ENCODE data around the gene PPDPF.
"Not testable (repeated sequence)": the region's sequence is repeated elsewhere in the genome, so short reads cannot be mapped to it uniquely, and the experiment has no call there.

The PPDPF gene

DNA sequence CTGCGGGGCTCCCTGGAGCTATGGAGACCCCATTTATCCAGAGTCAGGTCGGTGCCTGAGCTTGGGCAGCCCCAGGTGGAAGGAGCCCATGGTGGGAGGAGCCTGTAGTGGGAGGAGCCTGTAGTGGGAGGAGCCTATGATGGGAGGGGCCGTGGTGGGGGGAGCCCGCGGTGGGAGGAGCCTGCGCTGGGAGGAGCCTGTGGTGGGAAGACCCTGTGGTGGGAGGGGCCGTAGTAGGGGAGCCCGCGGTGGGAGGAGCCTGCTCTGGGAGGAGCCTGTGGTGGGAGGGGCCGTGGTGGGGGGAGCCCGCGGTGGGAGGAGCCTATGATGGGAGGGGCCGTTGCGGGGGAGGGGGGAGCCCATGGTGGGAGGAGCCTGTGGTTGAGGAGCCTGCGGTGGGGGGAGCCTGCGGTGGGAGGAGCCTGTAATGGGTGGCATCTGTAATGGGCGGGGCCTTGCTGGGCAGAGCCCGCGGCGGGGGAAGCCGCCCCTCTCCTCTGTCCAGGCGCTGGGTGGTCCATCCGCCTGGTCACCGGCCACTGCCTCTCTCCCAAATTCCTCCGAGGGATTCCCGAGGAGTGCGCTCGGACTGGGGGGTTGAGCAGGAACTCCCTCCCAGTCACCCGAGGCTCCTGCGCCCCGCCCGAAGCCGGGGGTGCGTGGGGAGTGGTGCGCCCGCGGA, 32.8 kb downstream of the PPDPF start:
- DNase-seq = peak; percentile 91

DNA sequence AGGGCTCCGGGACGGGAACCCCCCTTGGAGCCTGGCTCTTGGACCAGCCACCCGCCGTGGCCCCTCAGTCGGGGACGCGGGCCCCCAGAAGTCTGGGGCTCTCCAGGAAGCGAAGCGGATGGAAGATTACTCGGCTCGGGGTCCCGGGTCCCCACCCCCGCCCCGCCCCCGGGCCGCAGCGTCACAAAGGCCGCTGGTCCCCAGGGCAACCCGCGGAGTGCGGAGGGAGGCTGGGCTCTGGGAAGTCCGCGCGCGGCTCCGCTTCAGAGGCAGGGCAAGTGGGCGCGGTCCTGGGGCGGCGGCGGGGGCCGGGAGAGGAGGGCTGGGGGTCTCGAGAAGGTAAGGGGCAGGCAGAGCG, 33.3 kb downstream of the PPDPF start, which contains the start of gene FNDC11:
Gene FNDC11 (plus strand): TSS at position 227 of the 358 bp plus-strand sequence. CDS start 1,505 bp downstream, outside the sequence.
- peak; percentile 40 for DNase-seq

DNA sequence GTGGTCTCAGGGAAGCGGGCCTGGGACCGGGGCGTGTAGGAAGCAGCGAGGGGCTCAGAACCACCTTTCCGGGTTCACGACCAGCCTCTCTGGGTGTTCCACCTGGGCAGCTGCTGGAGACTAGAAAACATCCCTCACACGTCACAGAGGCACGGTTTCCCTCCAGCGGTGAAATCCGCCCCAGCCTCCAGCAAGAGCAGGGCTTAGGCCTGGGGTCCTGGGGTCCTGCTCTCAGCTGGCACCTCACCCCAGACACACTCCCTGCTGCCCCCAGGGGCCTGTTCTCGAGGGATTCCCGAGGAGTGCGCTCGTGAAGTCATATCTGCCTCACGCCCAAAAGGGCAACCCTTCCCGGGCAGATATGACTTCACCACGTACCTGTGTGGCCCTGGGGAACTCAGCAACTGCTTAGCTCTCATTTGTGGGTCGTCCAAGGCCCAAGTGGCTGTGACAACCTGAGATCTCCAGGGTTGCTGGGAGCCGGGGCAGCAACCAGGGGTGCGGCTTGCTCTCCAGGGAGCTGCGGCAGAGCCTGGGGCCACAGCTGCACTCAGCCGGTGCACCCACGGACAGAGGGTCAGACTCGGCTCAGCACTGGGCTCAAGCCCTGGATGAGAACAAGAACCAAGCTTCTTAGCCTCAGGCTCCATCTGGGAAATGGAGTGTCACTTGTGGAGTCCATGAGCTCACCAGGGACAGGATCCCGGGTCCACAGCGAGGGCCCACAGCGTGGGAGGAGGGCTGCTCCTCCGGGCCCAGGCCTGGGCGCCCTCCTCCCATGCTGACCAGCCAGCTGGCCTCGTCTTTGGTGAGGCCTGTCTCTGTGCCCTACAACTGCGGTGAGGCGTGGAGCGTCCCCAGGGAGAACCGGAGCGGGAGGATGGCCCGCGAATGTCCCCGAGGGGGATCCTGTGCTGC, 34.1 kb downstream of the PPDPF start:
- no peak for DNase-seq

- DNase-seq = no peak
These were observed 35.3 kb downstream of the PPDPF start for GRCh38 chr20:63555661-63556381.

DNA sequence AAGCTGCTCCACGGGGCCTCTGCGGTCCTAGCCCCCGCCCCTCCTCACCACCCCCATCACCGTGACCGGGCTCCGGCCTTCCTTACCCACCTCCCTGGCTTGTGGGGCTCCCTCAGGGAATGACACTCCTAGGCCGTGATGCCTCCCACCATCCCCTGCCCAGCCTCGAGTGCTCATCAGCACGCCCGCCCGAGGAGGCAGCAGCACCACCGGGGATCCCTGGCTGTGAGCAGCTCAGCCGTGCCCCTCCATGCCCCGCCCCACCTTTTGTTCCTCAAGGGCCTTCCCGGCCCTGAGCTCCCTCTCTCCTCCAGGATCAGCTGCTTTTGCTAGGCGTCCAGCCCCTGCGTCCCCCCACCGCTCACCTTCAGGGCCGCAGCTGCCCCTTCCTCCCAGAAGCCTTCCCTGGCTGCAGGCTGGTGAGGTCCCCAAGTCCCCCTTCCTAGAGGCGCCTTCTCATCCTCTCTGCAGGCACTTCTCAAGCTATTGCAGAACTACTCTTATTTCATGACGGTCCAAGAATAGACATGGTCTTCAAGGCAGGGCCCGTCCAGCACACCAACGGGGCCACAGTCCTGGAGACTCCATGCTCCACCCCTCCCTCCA, 36.4 kb downstream of the PPDPF start:
- DNase-seq = no peak

GRCh38 chr20:63557481-63557891, 36.9 kb downstream of the PPDPF start:
- DNase-seq = no peak

DNA sequence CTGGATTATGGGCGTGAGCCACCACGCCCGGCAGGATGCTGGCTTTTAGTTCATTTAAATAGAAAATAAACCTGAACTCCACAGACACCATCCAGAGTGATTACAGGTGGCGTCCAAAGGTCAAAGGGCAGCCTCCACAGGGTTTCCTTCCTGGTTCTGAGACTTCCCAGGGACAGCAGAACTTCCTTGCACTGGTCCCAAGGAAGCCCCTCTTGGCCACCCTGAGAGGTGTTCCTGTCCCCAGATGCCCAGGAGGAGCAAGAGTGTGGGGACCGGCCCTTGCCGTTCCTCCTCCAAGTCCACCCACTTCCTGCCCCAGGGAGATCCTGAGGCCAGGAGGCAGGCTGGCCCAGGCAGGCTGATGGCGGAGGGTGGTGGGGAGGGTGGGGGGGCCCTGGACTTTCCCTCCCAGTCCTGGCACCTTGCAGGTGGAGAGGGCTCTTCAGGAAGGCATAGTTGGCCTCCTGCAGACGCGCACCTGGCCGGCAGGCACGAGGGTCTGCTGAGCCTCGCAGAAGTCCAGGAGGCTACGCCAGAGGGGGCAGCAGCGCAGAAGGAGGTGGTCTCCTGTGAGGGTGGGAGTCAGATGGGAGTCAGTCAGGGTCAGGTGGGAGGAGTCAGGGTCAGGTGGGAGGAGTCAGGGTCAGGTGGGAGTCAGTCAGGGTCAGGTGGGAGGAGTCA, 38.4 kb downstream of the PPDPF start:
- DNase-seq = no peak

DNA sequence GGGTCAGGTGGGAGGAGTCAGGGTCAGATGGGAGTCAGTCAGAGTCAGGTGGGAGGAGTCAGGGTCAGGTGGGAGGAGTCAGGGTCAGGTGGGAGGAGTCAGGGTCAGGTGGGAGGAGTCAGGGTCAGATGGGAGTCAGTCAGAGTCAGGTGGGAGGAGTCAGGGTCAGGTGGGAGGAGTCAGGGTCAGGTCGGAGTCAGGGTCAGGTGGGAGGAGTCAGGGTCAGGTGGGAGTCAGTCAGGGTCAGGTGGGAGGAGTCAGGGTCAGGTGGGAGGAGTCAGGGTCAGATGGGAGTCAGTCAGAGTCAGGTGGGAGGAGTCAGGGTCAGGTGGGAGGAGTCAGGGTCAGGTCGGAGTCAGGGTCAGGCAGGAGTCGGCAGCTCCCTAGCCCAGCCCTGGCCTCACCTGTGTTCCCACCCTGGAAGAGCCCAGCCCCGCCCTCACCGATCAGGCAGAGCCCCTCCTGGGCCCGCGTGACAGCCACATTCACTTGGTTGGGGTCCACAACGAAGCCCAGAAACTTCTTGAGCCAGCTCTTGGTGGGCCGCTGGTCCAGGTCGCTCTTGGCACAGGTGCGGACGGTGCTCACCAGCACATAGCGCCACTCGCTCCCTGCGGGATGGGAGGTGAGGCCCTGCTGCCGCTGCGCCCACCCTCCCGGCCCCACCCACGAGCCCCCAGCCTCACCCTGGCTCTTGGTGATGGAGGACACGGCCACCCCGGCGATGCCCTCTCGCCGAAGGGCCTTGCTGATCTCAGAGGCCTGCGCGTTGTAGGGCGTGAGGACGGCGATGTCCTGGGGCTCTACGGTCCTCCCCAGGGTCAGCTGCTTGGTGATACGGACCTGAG, 39.1 kb downstream of the PPDPF start:
- DNase-seq = not testable (repeated sequence)

GRCh38 chr20:63560333-63560805, 39.8 kb downstream of the PPDPF start:
- DNase-seq = no peak

DNA sequence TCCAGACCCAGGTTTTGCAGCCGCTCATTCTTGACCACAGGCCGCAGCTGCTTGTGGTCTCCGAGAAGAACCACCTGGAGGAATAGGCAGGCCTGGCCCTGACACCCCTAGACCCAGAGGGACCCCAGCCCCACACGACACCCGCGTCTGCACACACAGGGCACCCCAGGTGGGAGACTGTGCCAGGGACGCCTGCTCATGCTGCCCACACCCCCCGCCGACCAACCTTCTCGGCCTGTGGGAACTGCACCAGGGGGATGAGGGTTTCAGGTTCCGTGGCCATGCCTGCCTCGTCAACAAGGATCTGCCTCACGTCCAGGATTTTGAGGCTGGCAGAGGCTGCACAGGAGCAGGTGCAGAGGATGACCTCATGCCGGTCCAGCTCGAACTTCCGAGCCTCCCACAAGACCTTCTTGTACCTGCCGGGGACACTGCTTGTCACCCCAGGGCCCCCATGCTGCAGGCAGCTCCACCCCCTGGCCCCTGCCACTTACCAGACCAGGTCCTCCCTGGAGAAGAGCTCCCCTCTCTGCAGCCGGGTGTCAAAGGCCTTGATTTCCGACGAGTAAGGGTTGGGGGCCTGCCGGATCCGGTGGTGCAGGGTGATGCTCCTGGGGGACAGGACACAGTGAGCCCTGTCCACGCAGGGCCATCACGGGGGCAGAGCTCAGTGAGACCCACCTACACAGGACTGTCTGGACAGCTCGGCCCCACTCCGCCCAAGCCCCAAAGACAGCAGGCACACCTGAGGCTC, 40.5 kb downstream of the PPDPF start:
- DNase-seq = no peak

DNA sequence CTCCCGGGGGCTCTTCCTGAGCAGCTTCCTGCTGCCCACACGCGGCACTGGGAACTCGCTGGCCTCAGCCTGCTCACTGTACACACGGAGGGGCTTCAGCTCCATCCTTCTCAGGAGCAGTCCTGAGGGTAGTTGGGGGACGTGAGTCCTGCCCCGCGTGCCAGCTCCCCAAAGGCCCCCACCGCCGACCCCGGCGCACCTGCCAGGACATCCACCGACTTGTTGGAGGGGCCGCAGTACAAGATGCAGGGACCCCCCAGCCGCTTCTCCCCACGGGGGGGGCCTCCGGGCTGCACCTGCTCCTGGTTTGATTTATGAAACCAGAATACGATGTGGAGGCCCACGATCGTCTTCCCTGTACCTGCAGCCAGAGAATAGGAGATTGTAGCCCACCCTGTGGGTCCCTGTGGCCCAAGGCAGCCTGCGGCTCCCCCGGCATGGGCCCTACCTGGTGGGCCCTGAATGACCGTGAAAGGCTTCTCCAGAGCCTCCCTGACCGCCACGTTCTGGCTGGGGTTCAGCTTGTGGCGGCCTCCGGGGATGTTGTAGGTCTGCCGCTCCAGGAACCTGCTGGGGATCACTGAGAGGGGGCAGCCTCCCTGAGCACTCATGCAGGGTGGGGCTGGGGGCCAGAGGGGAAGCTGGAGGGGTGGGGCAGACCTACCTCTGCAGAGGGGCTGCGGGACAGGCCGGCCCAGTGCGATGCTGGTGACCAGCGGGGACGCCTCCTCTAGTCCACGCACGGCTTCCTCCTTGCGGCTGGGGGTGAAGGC, 41.2 kb downstream of the PPDPF start:
- DNase-seq = no peak

DNA sequence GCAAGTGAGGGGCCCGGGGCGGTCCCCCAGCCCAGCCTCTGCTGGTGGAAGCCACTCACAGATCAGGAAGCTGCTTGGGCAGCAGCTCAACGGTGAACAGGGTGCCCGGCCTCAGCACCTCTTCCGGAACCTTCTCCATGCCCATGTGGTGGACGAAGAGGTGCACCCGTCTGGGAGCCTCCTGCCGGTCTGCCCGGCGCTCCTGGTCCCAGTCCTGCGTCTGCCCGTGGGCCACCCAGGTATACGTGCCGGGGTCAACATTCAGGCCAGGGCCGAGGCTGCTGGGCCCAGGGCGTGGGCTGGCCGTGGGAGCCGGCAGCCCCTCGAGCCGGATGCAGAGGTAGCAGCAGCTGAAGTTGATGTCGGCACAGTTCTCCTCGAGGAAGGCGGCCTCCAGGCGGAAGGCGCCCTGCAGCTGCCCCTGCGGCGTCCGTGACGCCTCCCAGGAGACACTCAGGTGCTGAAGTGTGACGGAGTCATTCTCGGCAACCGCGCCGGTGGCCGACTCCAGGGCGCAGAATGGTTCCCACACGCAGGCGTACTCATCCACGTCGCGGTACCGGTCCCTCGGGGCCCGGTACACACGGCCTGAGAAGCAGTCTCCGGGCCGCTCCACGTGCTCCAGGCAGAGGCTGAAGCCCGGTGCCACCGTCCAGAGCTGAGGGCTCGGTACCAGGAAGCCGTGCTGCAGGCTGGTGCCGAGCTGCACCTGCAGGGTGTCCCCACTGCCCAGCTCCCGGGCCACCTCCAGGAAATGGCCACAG, 42.1 kb downstream of the PPDPF start:
- no peak for DNase-seq

DNA sequence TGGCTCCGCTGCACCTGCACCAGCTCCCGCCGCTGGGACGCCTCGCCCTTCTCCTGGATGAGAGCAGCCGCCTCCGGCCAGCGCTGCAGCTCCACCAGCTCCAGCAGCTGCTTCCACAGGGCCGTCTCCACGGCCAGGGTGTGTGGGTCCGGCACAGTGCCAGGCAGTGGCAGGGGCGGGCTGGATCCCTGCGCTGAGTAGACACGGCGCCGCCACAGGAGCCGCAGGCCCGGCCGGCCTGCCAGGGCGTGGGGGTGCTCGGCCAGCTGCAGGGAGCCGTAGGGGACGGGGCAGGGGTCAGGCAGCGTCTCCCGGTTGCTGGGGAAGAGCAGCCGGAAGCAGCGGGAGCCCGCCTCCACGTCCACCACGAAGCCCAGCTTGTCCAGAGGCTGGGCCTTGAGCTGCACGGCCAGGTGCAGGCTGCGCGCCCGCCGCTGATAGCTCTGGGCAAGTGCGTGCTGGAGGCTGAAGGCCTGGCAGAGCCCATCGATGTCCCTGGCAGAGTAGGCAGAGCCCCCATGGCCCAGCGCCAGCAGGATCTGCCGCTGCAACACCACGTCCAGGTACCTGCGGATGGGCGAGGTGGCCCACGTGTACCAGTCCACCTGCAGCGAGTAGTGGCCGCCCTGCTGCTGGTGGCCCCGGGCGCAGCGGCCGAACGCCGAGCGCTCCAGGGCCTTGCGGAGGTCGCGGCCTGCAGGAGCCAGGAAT, 42.8 kb downstream of the PPDPF start:
- DNase-seq = no peak

- no peak for DNase-seq
These were observed 43.7 kb downstream of the PPDPF start for GRCh38 chr20:63564036-63564810.

- DNase-seq = no peak
These were observed 44.6 kb downstream of the PPDPF start for GRCh38 chr20:63565021-63565698.

DNA sequence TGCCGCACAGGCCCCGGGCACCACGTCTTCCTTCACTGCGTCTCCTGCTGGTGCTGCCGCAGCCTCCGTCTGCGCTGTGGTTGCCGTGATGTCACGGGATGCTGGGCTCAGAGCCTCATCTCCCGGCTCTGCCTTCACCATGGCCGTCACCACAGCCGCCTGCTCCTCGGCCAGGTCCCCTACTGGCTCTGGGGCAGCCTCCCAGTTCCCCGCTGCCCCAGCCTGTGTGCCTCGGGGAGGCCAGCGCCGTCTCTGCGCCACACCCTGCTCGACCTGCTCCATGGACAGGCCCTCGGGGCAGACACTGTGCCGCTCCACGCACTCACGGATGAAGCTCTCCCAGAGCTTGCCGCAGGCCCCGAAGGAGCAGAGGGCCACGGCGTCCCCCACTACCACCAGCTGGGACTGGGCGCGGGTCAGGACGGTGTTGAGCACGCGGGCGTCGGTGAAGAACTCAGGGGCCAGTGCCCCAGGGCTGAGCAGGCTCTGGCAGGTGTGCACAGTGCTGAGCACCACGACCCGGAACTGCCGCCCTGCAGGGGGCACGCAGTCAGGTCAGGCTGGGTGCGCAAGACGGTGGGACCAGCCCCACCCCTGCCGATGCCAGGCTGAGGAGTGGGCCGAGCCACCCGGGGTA, 45.3 kb downstream of the PPDPF start:
- no peak for DNase-seq

Measured in effector CD4-positive, alpha-beta T cell (primary cell).